K562 (cell line): ENCODE measurements around the gene KTN1. TPM values are rescaled to one million over a fixed set of nuclear protein-coding genes. Genes with fewer than 3 reads are reported as not detected.

ENCODE experiments used
- ATAC-seq: fragments of 200-7000 bp; cut with Tn5 transposase; 3 replicates; pipeline ENCODE4 v1.9.1; 2020; ENCODE audit warnings: moderate library complexity
- BruUV-seq: library from RNA; stranded (reverse); fragments of 400-500 nt; replicated peaks from 2 replicates; lab custom pipeline; 2021; lab: Mats Ljungman, UMichigan
- CTCF ChIA-PET: fragments of 300-600 bp; formaldehyde crosslinking; extraction: SDS; loops from one replicate; lab custom pipeline; 2021; ENCODE audit warnings: low intra/inter-chr PET ratio; lab: Yijun Ruan, JAX
- POLR2A ChIA-PET: fragments of 300-600, 350-650 bp; sonication (Branson Sonifier 250); formaldehyde crosslinking; extraction: SDS; loops from one replicate; lab custom pipeline; 2021; ENCODE audit warnings: antibody characterized with exemption, inconsistent platforms; lab: Yijun Ruan, JAX
- DNase-seq, 4 experiments: peaks; one replicate each; pipeline versions ENCODE4 v3.0.0 to v3.0.0-alpha.2; 2011 to 2018; ENCODE audit warnings: low spot score in 3 of 4, mixed read lengths in 3 of 4; ENCODE audit errors: extremely low read depth in 1 of 4
- FAIRE-seq: peaks from 2 replicates; lab custom pipeline; 2011; peaks lifted over from hg19 to GRCh38; lab: Jason Lieb, UNC
- H2AFZ ChIP-seq: 2 replicates; pipeline ENCODE4 v1.6.0; 2011; ENCODE audit warnings: low read depth, low read length, control low read depth, inconsistent platforms
- H3K27ac ChIP-seq: fragments of 200-600 bp; 3 replicates; pipeline ENCODE4 v1.8.0; 2011; ENCODE audit warnings: low read depth, mild to moderate bottlenecking, control low read depth, inconsistent platforms, low read length, moderate library complexity, mixed read lengths; ENCODE audit errors: extremely low read depth
- H3K27me3 ChIP-seq, 2 experiments: fragments of 300-600 bp in 1 of 2; 2 replicates in 1 of 2; 3 replicates in 1 of 2; pipeline versions ENCODE4 v1.6.0 to v1.8.0; 2011; ENCODE audit warnings: inconsistent platforms in 2 of 2, low read length in 2 of 2, mild to moderate bottlenecking in 1 of 2, mixed read lengths in 1 of 2, moderate library complexity in 1 of 2; ENCODE audit not compliant: control insufficient read depth in 2 of 2, insufficient read depth in 2 of 2
- H3K36me3 ChIP-seq: fragments of 300-600 bp; 3 replicates; pipeline ENCODE4 v1.8.0; 2011; ENCODE audit warnings: mild to moderate bottlenecking, low read length, inconsistent platforms; ENCODE audit not compliant: control insufficient read depth, insufficient read depth
- H3K4me1 ChIP-seq, 2 experiments: fragments of 200-600 bp in 1 of 2; replicated peaks in 1 of 2; 2 replicates in 1 of 2; 3 replicates in 1 of 2; pipeline versions ENCODE4 v1.5.1 to v1.8.0; 2011; ENCODE audit warnings: inconsistent platforms in 2 of 2, low read length in 2 of 2, mild to moderate bottlenecking in 1 of 2, mixed read lengths in 1 of 2, moderate library complexity in 1 of 2; ENCODE audit not compliant: control insufficient read depth in 2 of 2, insufficient read depth in 2 of 2
- H3K4me2 ChIP-seq: 2 replicates; pipeline ENCODE4 v1.6.1; 2011; ENCODE audit warnings: low read length, control low read depth, inconsistent platforms, mixed read lengths; ENCODE audit not compliant: insufficient read depth
- H3K4me3 ChIP-seq: fragments of 200-600 bp; sonication (generic), shearing (Covaris generic); 2 replicates; pipeline ENCODE4 v1.5.1; 2016; ENCODE audit warnings: control low read depth, inconsistent platforms
- H3K79me2 ChIP-seq: fragments of 200-600 bp; 3 replicates; pipeline ENCODE4 v1.8.0; 2011; ENCODE audit warnings: low read length, inconsistent platforms; ENCODE audit not compliant: control insufficient read depth, insufficient read depth
- H3K9ac ChIP-seq, 2 experiments: 2 replicates each; pipeline versions ENCODE4 v1.6.0 to v1.6.1; 2011; ENCODE audit warnings: low read depth in 2 of 2, low read length in 2 of 2, control low read depth in 1 of 2, inconsistent platforms in 1 of 2, mild to moderate bottlenecking in 1 of 2, mixed read lengths in 1 of 2; ENCODE audit not compliant: insufficient read depth in 1 of 2
- H3K9me1 ChIP-seq: one replicate; pipeline ENCODE4 v1.6.0; 2011; ENCODE audit warnings: inconsistent platforms, mild to moderate bottlenecking, low read length, moderate library complexity; ENCODE audit not compliant: control insufficient read depth, insufficient read depth
- H3K9me3 ChIP-seq: replicated peaks from 2 replicates; pipeline ENCODE4 v1.5.1; 2011; ENCODE audit warnings: low read depth, low read length, inconsistent platforms; ENCODE audit not compliant: control insufficient read depth, insufficient read depth
- H4K20me1 ChIP-seq: replicated peaks from 2 replicates; pipeline ENCODE4 v1.6.1; 2011; ENCODE audit warnings: low read length, inconsistent platforms, mixed read lengths; ENCODE audit not compliant: control insufficient read depth, insufficient read depth
- BRD9 ChIP-seq: fragments of 450-650 bp; IDR thresholded peaks from 2 replicates; pipeline ENCODE4 v1.6.1; 2018; ENCODE audit warnings: low read depth; ENCODE audit not compliant: partially characterized antibody
- CCAR2 ChIP-seq: fragments of 200-400 bp; formaldehyde crosslinking; IDR thresholded peaks from 2 replicates; pipeline ENCODE4 v1.6.1; 2017; ENCODE audit warnings: mild to moderate bottlenecking, low read depth, low read length
- DIDO1 ChIP-seq: fragments of 450-650 bp; IDR thresholded peaks from 2 replicates; pipeline ENCODE4 v1.6.1; 2016; ENCODE audit warnings: low read depth, missing biosample characterization, missing genetic modification characterization
- EHMT2 ChIP-seq: fragments of 450-650 bp; IDR thresholded peaks from 2 replicates; pipeline ENCODE4 v1.6.1; 2018; ENCODE audit warnings: antibody characterized with exemption
- FOS ChIP-seq: IDR thresholded peaks from 3 replicates; pipeline ENCODE4 v1.6.1; 2011; ENCODE audit not compliant: insufficient read length; ENCODE audit errors: extremely low read depth
- FOXA3 ChIP-seq, 2 experiments: fragments of 450-650 bp in 1 of 2; sonication (generic) in 1 of 2; formaldehyde crosslinking; IDR thresholded peaks in 1 of 2; conservative IDR thresholded peaks in 1 of 2; 2 replicates each; pipeline versions ENCODE4 v1.4.0 to v1.8.0; 2020 to 2022; ENCODE audit warnings: mild to moderate bottlenecking in 2 of 2, missing genetic modification reagents in 1 of 2
- GTF2B ChIP-seq: IDR thresholded peaks from 2 replicates; pipeline ENCODE4 v1.6.1; 2011; ENCODE audit not compliant: insufficient read length; ENCODE audit errors: extremely low read depth
- HES1 ChIP-seq: fragments of 450-650 bp; IDR thresholded peaks from 2 replicates; pipeline ENCODE4 v1.6.1; 2016; ENCODE audit warnings: low read depth, mild to moderate bottlenecking, moderate library complexity
- MAZ ChIP-seq, 2 experiments: fragments of 450-650 bp in 1 of 2; sonication (generic) in 1 of 2; formaldehyde crosslinking; IDR thresholded peaks in 1 of 2; conservative IDR thresholded peaks in 1 of 2; 2 replicates each; pipeline versions ENCODE4 v1.4.0 to v1.5.0; 2020; ENCODE audit warnings: mild to moderate bottlenecking in 1 of 2, missing genetic modification reagents in 1 of 2
- MTA1 ChIP-seq: fragments of 450-650 bp; IDR thresholded peaks from 2 replicates; pipeline ENCODE4 v1.6.1; 2017; ENCODE audit warnings: borderline replicate concordance
- NFRKB ChIP-seq: fragments of 450-650 bp; IDR thresholded peaks from 2 replicates; pipeline ENCODE4 v1.6.1; 2016; ENCODE audit warnings: low read depth
- NR2C2 ChIP-seq, 2 experiments: fragments of 200-800 bp in 1 of 2; sonication (Bioruptor generic) in 1 of 2; sonication (generic) in 1 of 2; formaldehyde crosslinking in 1 of 2; IDR thresholded peaks; 2 replicates each; pipeline versions ENCODE4 v1.6.1 to v1.8.0; 2016 to 2022; ENCODE audit warnings: mild to moderate bottlenecking in 1 of 2, missing compliant biosample characterization in 1 of 2, missing genetic modification characterization in 1 of 2, missing genetic modification reagents in 1 of 2
- RNF219 ChIP-seq: fragments of 250-450 bp; sonication (Bioruptor Pico); IDR thresholded peaks from 2 replicates; pipeline ENCODE4 v1.5.0; 2022; ENCODE audit warnings: mild to moderate bottlenecking
- SOX6 ChIP-seq: fragments of 450-650 bp; IDR thresholded peaks from 2 replicates; pipeline ENCODE4 v1.6.1; 2014; ENCODE audit warnings: mild to moderate bottlenecking
- SUPT5H ChIP-seq: fragments of 450-650 bp; IDR thresholded peaks from 2 replicates; pipeline ENCODE4 v1.6.1; 2016
- ZEB2 ChIP-seq: fragments of 450-650 bp; IDR thresholded peaks from 2 replicates; pipeline ENCODE4 v1.6.1; 2016
- ZNF398 ChIP-seq: fragments of 250-450 bp; sonication (Bioruptor Pico); IDR thresholded peaks from 2 replicates; pipeline ENCODE4 v1.8.0; 2021; ENCODE audit warnings: moderate library complexity, mild to moderate bottlenecking, inconsistent platforms
- ZNF76 ChIP-seq: fragments of 250-450 bp; sonication (Bioruptor Pico); IDR thresholded peaks from 2 replicates; pipeline ENCODE4 v1.4.0; 2020; ENCODE audit warnings: mild to moderate bottlenecking, moderate library complexity, borderline replicate concordance
- WGBS: fragments of 100-300 bp; shearing (Covaris generic); methylation state at CpG from one replicate; pipeline ENCODE4 v1.1.6; 2016; ENCODE audit warnings: low coverage, mixed read lengths; ENCODE audit not compliant: insufficient coverage; ENCODE audit errors: missing lambda C conversion rate; 5-methylcytosine and 5-hydroxymethylcytosine counted together
- in situ Hi-C: fragments of 300-500 bp; cut with MboI; formaldehyde crosslinking; loops from 4 replicates; pipeline ENCODE4 v1.15.0; 2018; ENCODE audit warnings: inconsistent platforms, mixed read lengths
- intact Hi-C: fragments of 100-400 bp; cut with micrococcal nuclease; formaldehyde crosslinking; loops from 2 replicates; pipeline ENCODE4 v1.14.2; 2022
- polyA plus RNA-seq, 8 experiments: library from polyadenylated mRNA; depleted of rRNA in 4 of 8; stranded (reverse) in 5 of 8; unstranded in 3 of 8; fragments of >200 nt; fragmentation: Nextera tagmentation in 2 of 8; fragmentation: Illumina TruSeq in 1 of 8; extraction: Ambion mirVana in 2 of 8; extraction: Trizol in 1 of 8; gene quantifications; 2 replicates each; pipeline versions ENCODE4 v1.2.1 to v1.2.3, GENCODE V29; 2011 to 2014; ENCODE audit warnings: inconsistent platforms in 1 of 8, missing spikeins in 1 of 8
- total RNA-seq, 7 experiments: library from RNA; depleted of rRNA in 6 of 7; stranded (reverse); fragments of >200 nt in 6 of 7; fragmentation: Illumina TruSeq in 2 of 7; extraction: Trizol in 2 of 7; gene quantifications; 2 replicates each; pipeline versions ENCODE4 v1.2.1 to v1.2.3, GENCODE V29; 2011 to 2021; ENCODE audit warnings: low replicate concordance in 1 of 7

Gene KTN1
- total and polyA plus RNA-seq, 9 of the 15 experiments (the other 6 are each of a cell fraction or from before 2014, with no cell fraction given), result 34.8 to 120 (median 63.6) TPM

GRCh38 chr14:55638665-55639064 lies 58.7 kb downstream of the KTN1 start:
- no peak for ATAC-seq
- TF ChIP-seq ZEB2 (no peak), CCAR2 (no peak), NFRKB (no peak), DIDO1 (tag) (no peak), FOXA3 (CRISPR knock-in tag; conservative IDR thresholded peaks at IDR 0.05 in 1 of 2, IDR thresholded peaks at IDR 0.05 in 1 of 2) (no peak), MAZ (CRISPR knock-in tag; conservative IDR thresholded peaks at IDR 0.05 in 1 of 2, IDR thresholded peaks at IDR 0.05 in 1 of 2) (no peak), ZNF398 (no peak), NR2C2 (CRISPR knock-in tag; IDR thresholded peaks at IDR 0.05) (no peak), NR2C2 (tag; IDR thresholded peaks at IDR 0.05) (no peak), SUPT5H (no peak), ZNF76 (CRISPR knock-in tag) (no peak), SOX6 (no peak), GTF2B (no peak), RNF219 (no peak), FOS (no peak), HES1 (no peak), MTA1 (no peak), BRD9 (no peak), EHMT2 (no peak)

More at GRCh38 chr14:55638665-55639064, 58.7 kb downstream of the KTN1 start:
- Histone ChIP-seq H3K9ac (no peak overlapping the region), H3K27me3 (no peaks in the 10 kb centered on the region), H3K4me3 (no peak overlapping the region), H4K20me1 (no peaks in the 10 kb centered on the region), H3K9me3 (no peaks in the 10 kb centered on the region), H3K36me3 (peaks cover 70% of the 10 kb centered on the region), H2AFZ (no peak overlapping the region), H3K27ac (no peak overlapping the region), H3K79me2 (no peaks in the 10 kb centered on the region), H3K9me1 (no peaks in the 10 kb centered on the region), H3K4me2 (no peak overlapping the region), H3K4me1 (no peaks in the 10 kb centered on the region)
- intact Hi-C loops, result no loop called here
- in situ Hi-C loops, result no loop called here
- DNase-seq, result no peak
- WGBS, result 92% methylated on average over 1 of the region's 1 CpG
- FAIRE-seq, result no peak
- ChIA-PET CTCF (interaction anchor here (0.7 kb wide), 1 partner anchor 1024 kb away, joined by 3 read pairs; no protein-coding TSS in a partner anchor), POLR2A (no interaction called here)
- no TSS peak for BruUV-seq
